Endometrium (tissue), 2 donors: Measurements from ENCODE around the gene NLRC3.

Experiments
- FAIRE-seq: peaks from 2 replicates; lab custom pipeline; 2012; peaks lifted over from hg19 to GRCh38; lab: Jason Lieb, UNC
- donor health status: control.
- donor health status: control.

NLRC3 gene

GRCh38 chr16:3580251-3580651 lies 3.0 kb upstream of the NLRC3 start:
- no peak for FAIRE-seq

DNA sequence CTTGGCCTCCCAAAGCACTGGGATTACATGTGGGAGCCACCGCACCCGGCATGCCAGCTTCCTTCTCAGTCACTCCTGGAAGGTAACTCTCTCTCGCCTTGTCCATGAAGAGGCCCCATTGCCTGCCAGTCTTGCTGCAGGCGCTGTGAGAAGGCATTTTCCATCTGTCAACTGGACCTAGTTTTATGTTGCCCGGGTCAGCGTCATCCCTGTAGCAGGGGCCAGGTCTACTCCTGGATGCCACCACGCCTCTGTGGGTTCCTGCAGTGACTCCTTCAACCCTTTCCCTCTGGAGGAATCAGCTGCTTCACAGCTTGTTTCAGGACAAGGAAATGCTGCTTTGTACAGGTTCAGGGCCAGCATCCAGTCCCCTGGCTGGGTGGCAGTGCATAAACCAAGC lies 2.6 kb upstream of the NLRC3 start:
- no peak for FAIRE-seq

DNA sequence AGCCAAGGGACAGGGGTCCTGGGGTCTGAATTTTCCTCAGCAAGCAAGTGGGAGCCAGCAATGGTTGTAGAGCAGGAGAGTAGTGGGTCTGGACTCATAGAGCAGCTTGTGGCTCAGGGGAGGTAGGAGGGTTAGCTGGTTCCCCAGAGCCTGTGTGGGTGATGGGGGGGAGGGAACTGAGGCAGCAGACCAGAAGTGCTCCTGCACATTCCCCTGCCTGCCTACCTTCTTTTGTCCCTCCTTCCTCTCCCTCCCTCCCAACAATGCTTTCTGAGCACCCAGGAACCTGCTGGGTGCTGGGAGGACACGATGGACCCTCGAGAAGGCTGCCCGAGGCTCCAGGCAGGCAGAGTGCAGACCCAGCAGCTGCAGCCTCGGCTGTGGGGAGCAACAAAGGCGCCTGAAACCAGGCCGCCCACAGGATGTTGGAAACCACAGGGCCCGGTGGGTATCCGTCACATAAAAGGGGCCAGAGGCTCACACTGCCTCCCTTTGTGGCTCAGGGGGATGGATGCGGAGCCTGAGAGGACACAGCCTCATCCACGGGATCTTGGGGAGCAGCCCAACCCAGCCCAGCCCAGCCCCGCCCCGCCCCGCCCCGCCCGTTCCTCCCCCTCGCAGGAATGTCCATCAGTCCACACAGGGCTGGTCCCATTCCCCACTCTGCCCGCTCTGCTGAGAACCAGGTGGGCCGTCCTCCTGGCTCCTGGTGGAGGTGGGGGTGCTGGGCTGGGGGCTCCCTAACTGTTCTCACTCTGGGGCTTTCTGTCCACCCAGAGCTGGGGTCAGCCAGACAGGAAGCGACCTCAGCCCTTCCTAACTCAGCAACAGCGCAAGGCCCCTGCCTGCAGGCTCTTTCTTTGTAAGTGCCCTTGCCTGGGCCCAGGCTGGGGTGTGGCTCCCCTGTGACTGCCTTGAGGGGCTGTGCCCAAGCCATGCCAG lies 1.7 kb upstream of the NLRC3 start:
- FAIRE-seq = no peak

GRCh38 chr16:3578121-3578520 lies 918 bp upstream of the NLRC3 start:
- no peak for FAIRE-seq

DNA sequence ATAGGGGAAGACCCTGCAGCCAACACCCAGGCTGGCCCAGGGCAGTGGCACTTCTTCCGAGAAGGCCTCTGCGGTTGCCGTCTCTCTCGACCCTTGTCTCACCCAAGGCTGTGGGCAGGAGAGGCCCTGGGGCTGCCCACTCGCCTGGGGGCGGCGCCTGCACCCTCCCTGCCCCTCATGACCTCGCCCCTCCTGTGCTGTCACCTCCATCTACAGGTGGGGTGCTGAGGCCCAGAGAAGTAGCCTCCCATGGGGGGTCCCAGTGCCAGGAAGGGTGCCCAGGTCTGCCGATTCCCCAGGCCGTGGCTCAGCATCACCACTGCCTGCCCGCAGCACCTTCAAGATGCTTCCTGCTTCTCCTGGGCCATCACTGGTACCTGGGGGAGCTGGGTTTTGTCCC lies 992 bp downstream of the NLRC3 start:
- no peak for FAIRE-seq

GRCh38 chr16:3575491-3575890 lies 1.7 kb downstream of the NLRC3 start:
- no peak for FAIRE-seq

- no peak for FAIRE-seq
Observed at GRCh38 chr16:3574195-3574594, 3.0 kb downstream of the NLRC3 start.

DNA sequence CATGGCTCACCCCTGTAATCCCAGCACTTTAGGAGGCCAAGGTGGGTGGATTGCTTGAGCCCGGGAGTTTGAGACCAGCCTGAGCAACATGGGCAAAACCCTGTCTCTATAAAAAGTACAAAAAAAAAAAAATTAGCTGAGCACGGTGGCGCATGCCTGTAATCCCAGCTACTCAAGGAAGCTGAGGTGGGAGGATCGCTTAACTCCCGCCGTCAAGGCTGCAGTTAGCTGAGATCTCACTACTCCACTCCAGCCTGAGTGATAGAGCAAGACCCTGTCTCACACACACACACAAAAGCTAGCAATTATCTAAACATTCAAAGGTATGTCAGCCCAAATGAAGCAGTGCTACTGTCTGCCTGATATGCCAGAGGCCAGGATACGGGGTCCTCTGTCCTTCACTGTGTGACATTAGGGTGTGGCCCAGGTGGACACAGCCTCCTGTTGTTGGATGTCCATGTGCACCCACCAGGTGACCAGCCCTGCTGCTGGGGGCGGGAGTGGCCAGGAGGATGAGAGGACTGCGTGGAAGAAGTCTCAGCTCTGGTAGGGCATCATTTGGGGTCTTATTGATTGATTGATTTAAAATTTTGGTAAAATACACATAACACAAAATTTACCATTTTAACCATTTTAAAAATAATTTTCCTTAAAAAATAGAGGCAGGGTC lies 3.9 kb downstream of the NLRC3 start:
- FAIRE-seq = no peak

GRCh38 chr16:3570420-3571062 lies 6.7 kb downstream of the NLRC3 start:
- FAIRE-seq = no peak

GRCh38 chr16:3569851-3570250 lies 7.4 kb downstream of the NLRC3 start:
- no peak for FAIRE-seq

DNA sequence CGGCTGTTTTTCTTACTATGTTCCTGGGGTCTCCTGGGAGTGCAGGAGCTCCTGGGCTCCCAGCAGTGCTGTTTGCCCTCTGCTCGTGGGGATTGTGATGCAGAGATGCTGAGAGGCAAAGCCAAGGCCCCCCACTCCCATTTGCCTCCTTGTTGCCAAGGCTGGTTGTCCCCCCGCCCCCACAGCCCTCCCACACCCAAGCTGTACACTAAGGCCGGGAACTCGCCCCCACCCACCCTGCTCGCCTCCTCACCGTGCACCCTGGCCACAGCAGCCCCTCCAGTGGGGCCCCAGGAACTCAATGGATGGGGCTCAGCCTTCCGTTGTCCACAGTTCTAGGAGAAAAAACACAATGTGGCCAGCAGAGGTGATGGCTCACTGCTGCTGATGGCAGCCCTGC lies 10.2 kb downstream of the NLRC3 start:
- FAIRE-seq = no peak

DNA sequence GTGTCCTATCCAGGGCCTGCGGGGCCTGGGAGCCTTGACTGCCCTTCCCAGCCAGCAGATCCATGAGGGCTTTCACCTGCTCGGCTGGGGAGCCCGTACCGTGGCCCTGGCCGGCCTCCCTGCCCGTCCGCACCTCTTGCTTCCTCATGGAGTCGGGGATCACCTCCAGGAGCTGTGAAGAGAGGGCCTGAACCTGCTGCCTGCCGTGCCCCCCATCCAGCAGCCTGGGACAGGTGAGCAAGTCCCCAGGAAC lies 12.4 kb downstream of the NLRC3 start:
- FAIRE-seq = no peak

GRCh38 chr16:3564130-3564888 lies 12.9 kb downstream of the NLRC3 start:
- no peak for FAIRE-seq

GRCh38 chr16:3562914-3563480 lies 14.2 kb downstream of the NLRC3 start:
- FAIRE-seq = no peak

DNA sequence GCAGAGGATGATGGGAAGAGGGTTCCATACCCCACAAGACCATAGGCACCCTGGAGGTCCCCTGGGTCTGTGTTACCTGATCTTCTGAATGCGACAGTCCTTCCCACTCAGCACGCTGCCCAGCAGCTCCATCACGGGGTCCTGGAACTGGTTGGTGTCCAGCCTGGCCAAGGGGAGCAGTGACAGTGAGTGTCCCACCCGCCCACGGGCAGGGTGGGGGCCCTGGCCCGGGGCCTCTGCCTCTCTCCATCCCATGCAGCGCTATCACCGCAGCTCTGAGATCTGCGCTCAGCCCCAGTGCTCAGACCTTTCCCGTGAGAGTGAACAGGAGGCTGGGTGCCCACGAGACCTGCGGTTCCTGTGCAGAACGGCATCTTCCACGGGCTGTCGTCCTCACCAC lies 15.6 kb downstream of the NLRC3 start:
- FAIRE-seq = no peak

DNA sequence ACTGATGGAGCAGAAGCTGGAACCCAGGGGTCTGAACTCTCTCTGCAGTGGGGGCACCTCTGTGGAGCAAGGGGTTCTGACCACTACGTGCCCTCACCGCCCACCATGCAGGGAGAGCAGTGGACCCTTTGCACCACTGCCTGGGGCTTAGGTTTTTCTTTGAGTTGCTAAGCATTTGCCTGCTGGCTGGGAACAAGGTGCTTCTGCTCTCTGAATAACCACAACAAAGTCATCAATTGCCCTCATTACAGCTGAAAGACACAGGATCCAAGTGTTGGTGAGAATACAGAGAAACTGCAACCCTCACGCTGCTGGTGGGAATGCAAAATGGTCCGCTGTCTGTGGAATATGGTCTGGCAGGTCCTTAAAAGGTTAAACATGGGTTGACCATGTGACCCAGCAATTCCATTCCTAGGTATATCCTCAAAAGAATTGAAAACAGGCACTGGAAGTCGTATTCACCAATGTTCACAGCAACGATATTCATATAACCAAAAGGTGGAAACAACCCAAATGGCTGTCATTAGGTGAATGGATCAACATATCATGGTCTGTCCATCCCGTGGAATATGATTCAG lies 22.8 kb downstream of the NLRC3 start:
- no peak for FAIRE-seq

DNA sequence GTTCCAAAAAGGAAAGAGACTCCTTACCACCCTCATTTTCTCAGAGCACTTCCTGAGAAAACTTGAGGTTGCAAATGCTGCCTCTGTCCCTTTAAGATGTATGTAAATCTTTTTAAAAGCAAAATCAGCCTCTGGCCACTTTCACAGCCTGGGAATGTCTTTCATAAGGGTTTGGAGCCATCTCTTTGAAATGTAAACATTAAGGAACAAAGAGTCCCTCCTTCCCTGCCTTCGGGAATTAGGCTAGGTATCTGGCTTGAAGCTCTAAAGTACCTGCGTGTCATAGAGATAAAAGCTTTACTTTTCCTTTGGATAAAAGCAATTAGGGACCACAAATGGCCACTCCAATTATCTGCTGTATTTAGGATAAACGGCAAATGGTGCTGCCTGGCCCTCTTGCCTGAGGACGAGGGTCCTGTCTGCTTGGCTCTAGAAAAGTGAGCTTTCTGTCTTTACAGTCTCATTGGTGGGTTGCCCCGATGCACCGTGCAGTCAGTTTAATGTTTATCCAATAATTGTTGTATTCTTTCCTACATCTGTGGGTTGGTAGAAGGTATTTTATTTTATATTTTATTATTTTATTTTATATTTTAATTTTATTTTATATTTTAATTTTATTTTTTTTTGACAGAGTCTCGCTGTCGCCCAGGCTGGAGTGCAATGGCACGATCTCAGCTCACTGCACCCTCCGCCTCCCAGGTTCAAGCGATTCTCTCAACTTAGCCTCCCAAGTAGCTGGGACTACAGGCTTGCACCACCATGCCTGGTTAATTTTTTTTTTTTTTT lies 23.9 kb downstream of the NLRC3 start:
- no peak for FAIRE-seq

GRCh38 chr16:3550851-3551847 lies 26.1 kb downstream of the NLRC3 start:
- no peak for FAIRE-seq

GRCh38 chr16:3549906-3550305 lies 27.3 kb downstream of the NLRC3 start:
- FAIRE-seq = no peak

GRCh38 chr16:3548859-3549258 lies 28.3 kb downstream of the NLRC3 start:
- no peak for FAIRE-seq
